BLaER1 (cell line): ENCODE measurements around the gene DLGAP1.

Experiments
- H3K27ac ChIP-seq: shearing (Covaris generic); formaldehyde crosslinking; 2 replicates; pipeline ENCODE4 v1.8.1; 2022
- H3K27me3 ChIP-seq: shearing (Covaris generic); formaldehyde crosslinking; 2 replicates; pipeline ENCODE4 v1.8.1; 2022
- H3K36me3 ChIP-seq: shearing (Covaris generic); formaldehyde crosslinking; 2 replicates; pipeline ENCODE4 v1.8.1; 2022
- H3K4me1 ChIP-seq: shearing (Covaris generic); formaldehyde crosslinking; 2 replicates; pipeline ENCODE4 v1.8.1; 2022
- H3K4me2 ChIP-seq: shearing (Covaris generic); formaldehyde crosslinking; 2 replicates; pipeline ENCODE4 v1.8.1; 2022
- H3K4me3 ChIP-seq: shearing (Covaris generic); formaldehyde crosslinking; 2 replicates; pipeline ENCODE4 v1.8.1; 2022
- H3K9ac ChIP-seq: shearing (Covaris generic); formaldehyde crosslinking; 2 replicates; pipeline ENCODE4 v1.8.1; 2022
- H3K9me3 ChIP-seq: shearing (Covaris generic); formaldehyde crosslinking; 2 replicates; pipeline ENCODE4 v1.8.1; 2022
- H4K20me1 ChIP-seq: shearing (Covaris generic); formaldehyde crosslinking; 2 replicates; pipeline ENCODE4 v1.8.1; 2022
- Cebpa-rat ChIP-seq: shearing (Covaris generic); IDR thresholded peaks from 2 replicates; pipeline ENCODE4 v1.8.1; 2022

The DLGAP1 gene

GRCh38 chr18:3985020-3985419 is 470.1 kb downstream of the DLGAP1 start:
- no peak for TF ChIP-seq Cebpa-rat
- Histone ChIP-seq H3K9ac (no peak overlapping the region), H3K27ac (no peak overlapping the region), H3K9me3 (peaks cover 3% of the 10 kb centered on the region; the same call in 1 of the 2 replicates), H3K4me1 (peaks cover 5% of the 10 kb centered on the region; the same call in 1 of the 2 replicates), H3K27me3 (no peaks in the 10 kb centered on the region), H4K20me1 (no peaks in the 10 kb centered on the region), H3K4me2 (peak overlapping the region; percentile 6; the same call in 1 of the 2 replicates), H3K4me3 (no peak overlapping the region), H3K36me3 (no peaks in the 10 kb centered on the region)

DNA sequence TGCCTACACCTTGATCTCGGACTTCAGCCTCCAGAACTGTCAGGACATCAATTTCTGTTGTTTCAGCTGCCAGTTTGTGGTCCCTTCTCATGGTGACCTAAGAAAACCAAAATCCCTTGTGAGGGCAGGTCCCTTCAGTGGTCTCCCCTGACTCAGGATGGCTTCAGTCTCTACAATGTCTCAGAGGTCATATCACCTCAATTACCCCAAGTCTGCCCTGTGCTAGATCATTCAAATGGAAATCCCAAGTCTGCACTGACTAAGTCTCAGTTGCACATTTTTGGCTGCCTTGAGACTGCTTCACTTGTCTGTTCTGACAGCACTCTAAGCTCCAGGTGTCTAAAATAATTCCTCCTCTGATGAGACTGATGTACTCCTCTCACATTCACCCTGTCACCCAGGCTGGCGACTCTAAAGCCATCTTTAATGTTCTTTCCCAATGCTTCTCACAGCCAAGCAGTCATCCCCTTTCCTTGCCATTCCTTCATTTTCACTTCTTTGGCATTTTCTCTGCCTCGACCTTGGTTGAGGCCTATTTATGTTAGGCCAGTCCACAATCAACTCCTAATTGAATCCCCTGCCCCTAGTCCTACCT is 470.8 kb downstream of the DLGAP1 start:
- Histone ChIP-seq H3K9ac (no peak overlapping the region), H3K36me3 (no peaks in the 10 kb centered on the region), H3K4me2 (no peak overlapping the region), H3K4me3 (no peak overlapping the region), H3K4me1 (peaks cover 5% of the 10 kb centered on the region; the same call in 1 of the 2 replicates), H3K9me3 (peaks cover 3% of the 10 kb centered on the region; the same call in 1 of the 2 replicates), H3K27me3 (no peaks in the 10 kb centered on the region), H3K27ac (no peak overlapping the region), H4K20me1 (no peaks in the 10 kb centered on the region)
- no peak for TF ChIP-seq Cebpa-rat

- no peak overlapping the region for H3K27ac ChIP-seq
- H3K4me2 ChIP-seq: no peak overlapping the region
These were observed 471.6 kb downstream of the DLGAP1 start for GRCh38 chr18:3983351-3983969.

DNA sequence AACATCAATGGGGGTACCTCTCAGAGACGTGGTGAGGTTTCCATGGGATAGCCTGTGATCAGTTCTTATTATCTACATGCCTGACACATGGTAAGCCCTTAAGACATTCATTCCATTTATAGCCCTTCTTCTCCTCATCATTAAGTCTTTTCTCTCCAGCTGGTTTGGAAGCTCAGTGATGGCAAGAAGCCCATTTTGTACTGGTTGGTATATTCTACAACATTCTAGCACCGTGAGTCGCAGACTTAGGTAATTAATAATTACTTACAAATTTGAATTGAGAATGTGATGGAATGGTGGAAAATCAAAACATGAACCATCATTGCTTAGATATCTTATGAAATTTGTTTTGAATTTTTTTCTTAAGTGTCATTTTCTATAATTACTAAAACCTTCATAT is 472.6 kb downstream of the DLGAP1 start:
- no peaks in the 10 kb centered on the region for H3K36me3 ChIP-seq
- no peak overlapping the region for H3K4me2 ChIP-seq
- no peak overlapping the region for H3K4me3 ChIP-seq
- peaks cover 5% of the 10 kb centered on the region; the same call in 1 of the 2 replicates for H3K4me1 ChIP-seq
- H3K9me3 ChIP-seq: peaks cover 15% of the 10 kb centered on the region; the same call in 1 of the 2 replicates
- TF ChIP-seq Cebpa-rat: no peak
- H4K20me1 ChIP-seq: no peaks in the 10 kb centered on the region
- H3K9ac ChIP-seq: no peak overlapping the region
- no peak overlapping the region for H3K27ac ChIP-seq
- H3K27me3 ChIP-seq: no peaks in the 10 kb centered on the region

More at GRCh38 chr18:3983351-3983969, 471.6 kb downstream of the DLGAP1 start:
- peaks cover 5% of the 10 kb centered on the region; the same call in 1 of the 2 replicates for H3K4me1 ChIP-seq
- H4K20me1 ChIP-seq: no peaks in the 10 kb centered on the region
- peaks cover 11% of the 10 kb centered on the region; the same call in 1 of the 2 replicates for H3K9me3 ChIP-seq
- no peak for TF ChIP-seq Cebpa-rat
- H3K9ac ChIP-seq: no peak overlapping the region
- no peaks in the 10 kb centered on the region for H3K36me3 ChIP-seq
- H3K4me3 ChIP-seq: no peak overlapping the region
- H3K27me3 ChIP-seq: no peaks in the 10 kb centered on the region

DNA sequence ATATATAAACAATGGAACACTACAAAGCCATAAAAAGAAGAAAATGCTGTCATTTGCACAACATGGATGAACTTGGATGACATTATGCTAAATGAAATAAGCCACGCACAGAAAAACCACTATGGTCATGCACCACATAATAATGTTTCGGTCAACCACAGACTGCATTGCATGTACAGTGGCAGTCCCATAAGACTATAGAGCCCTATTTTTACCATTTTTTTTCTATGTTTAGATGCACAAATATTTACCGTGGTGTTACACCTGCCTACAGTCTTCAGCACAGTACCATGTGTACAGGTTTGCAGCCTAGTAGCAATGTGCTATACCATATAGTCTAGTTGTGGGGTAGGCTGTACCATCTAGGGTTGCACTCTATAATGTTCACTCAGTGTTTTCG is 476.1 kb downstream of the DLGAP1 start:
- Histone ChIP-seq H3K9me3 (peaks cover 15% of the 10 kb centered on the region; the same call in 1 of the 2 replicates), H4K20me1 (no peaks in the 10 kb centered on the region), H3K4me3 (no peak overlapping the region), H3K4me2 (no peak overlapping the region), H3K9ac (no peak overlapping the region), H3K36me3 (no peaks in the 10 kb centered on the region), H3K4me1 (no peaks in the 10 kb centered on the region), H3K27ac (no peak overlapping the region), H3K27me3 (no peaks in the 10 kb centered on the region)
- TF ChIP-seq Cebpa-rat: no peak

DNA sequence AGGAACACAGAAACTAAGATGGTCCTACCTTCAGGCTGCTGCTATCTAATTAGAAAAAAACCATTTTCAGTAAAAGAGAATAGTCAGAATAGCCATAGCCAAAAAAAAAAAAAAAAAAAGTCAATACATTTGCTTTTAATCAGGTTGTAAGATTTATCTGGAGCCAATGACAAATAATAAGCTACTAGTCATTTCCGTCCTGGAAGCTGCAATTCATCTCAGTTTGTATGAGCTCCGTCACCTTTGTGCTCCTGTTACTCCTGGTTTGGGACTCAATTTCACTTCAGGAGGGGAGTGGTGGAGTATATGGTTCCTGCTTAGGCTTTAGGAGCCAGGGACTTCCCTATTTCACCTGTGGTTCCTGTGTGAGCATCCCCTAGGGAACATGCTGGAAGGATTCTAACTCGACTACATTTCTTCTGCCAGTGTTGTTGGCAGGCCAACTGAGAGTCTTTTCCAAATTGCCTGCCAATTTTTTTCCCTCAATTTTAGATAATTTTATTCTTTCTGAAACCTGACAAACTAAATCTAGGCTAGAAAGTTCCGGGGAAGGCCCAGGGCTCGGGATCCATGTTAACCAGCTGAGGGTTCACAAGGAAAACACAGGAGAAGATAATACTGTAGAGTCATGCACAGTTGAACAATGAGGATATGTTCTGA is 481.8 kb downstream of the DLGAP1 start:
- Histone ChIP-seq H3K4me3 (no peak overlapping the region), H4K20me1 (no peaks in the 10 kb centered on the region), H3K4me1 (no peaks in the 10 kb centered on the region), H3K9me3 (peaks cover 3% of the 10 kb centered on the region; the same call in 1 of the 2 replicates), H3K27me3 (no peaks in the 10 kb centered on the region), H3K4me2 (no peak overlapping the region), H3K36me3 (no peaks in the 10 kb centered on the region), H3K9ac (no peak overlapping the region), H3K27ac (no peak overlapping the region)
- TF ChIP-seq Cebpa-rat: no peak

DNA sequence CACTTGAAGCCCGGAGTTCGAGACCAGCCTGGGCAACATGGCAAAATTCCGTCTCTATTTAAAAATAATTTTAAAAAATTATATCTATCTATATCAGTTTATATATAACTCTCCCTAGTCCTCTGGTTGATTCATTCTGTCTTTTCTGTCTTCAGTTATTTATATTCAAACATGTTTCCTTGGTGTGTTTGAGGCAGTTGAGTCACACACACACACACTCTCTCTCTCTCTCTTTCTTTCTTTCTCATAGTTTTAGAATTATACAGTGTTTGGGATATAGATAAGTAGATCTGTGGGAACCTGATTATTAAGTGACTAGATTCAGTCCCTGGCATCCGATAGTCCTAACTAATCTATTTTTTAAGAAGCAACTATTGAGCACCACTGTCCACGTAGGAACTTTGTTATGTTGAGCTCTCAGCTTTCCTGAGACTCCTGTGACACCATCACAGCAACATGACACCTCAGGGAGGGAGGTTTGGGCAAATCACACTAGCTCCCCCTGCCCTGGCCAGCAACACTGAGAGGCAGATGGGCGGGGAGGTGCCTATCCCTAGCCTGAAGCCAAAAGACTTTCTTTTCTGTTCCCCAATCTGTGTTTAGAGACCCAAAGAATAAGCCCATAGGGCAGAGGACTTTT is 482.7 kb downstream of the DLGAP1 start:
- H3K9me3 ChIP-seq: no peaks in the 10 kb centered on the region
- H3K9ac ChIP-seq: no peak overlapping the region

DNA sequence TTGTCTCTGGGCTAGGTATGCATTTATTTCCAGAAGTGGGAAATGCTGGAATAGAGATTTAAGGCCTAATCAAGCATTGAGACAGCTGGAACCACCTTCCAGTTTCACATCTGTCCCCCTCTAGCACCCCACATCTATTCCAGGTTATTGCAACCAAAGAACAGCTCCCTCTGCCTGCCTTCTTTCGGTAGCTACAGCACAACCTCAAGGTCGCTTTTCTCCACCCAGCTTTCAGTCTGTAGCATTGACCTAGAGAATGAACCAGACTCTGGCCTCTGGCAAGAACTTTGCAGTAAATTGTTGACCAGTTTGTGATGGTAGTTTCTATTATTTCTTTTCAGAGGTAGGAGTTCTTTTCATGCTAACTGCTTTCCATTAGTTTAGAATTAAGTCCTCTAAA is 484.2 kb downstream of the DLGAP1 start:
- TF ChIP-seq Cebpa-rat: no peak

More for the DNA sequence above, 482.7 kb downstream of the DLGAP1 start:
- no peak overlapping the region for H3K27ac ChIP-seq
- no peaks in the 10 kb centered on the region for H3K27me3 ChIP-seq
- H4K20me1 ChIP-seq: no peaks in the 10 kb centered on the region
- H3K4me1 ChIP-seq: no peaks in the 10 kb centered on the region
- no peak for TF ChIP-seq Cebpa-rat
- no peak overlapping the region for H3K4me2 ChIP-seq
- no peaks in the 10 kb centered on the region for H3K36me3 ChIP-seq
- no peak overlapping the region for H3K4me3 ChIP-seq

DNA sequence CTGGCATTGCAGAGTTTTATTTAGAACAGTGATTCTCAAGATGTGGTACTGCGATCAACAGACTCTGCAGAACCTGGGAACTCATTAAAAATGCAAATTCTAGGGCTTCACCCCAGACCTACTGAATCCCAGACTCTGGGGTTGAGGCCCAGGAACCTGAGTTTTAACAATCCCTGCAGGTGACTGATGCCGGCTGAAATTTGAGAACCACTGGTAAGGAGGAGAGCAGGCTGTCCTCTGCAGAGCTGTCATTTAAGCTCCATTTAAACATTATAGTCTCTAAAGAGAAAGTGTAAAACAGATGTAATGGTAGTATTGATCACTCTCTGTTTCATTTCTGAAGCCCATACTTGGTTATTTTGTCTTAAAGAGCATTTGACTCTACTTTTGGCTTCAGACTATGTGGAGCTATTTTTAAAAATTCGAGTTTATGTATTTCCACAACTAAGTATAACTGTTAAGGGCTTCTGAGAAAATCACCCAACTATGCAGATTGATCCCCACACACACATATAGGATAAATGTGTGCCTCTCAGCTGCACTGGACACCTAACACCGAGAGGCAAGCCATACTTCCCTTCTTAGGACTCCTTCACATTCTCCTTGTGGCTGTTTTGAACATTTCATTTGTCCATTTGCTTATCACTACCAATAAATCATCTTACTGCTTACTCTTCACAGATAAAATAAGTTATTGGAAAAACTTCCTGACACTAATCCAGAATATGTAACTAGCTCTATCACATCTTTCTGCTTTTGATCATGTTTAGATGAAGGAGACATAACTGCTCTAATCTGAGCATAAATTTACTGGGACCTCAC is 487.5 kb downstream of the DLGAP1 start:
- Histone ChIP-seq H3K4me2 (no peak overlapping the region), H3K4me3 (no peak overlapping the region), H3K27ac (no peak overlapping the region), H3K4me1 (no peaks in the 10 kb centered on the region), H3K36me3 (no peaks in the 10 kb centered on the region), H4K20me1 (no peaks in the 10 kb centered on the region), H3K9ac (no peak overlapping the region), H3K27me3 (no peaks in the 10 kb centered on the region), H3K9me3 (no peaks in the 10 kb centered on the region)
- TF ChIP-seq Cebpa-rat: no peak

More for the DNA sequence above, 484.2 kb downstream of the DLGAP1 start:
- no peak overlapping the region for H3K4me2 ChIP-seq
- H4K20me1 ChIP-seq: no peaks in the 10 kb centered on the region
- H3K27me3 ChIP-seq: no peaks in the 10 kb centered on the region
- H3K4me3 ChIP-seq: no peak overlapping the region
- no peak overlapping the region for H3K9ac ChIP-seq
- H3K4me1 ChIP-seq: no peaks in the 10 kb centered on the region
- H3K36me3 ChIP-seq: no peaks in the 10 kb centered on the region
- no peaks in the 10 kb centered on the region for H3K9me3 ChIP-seq
- H3K27ac ChIP-seq: no peak overlapping the region
